GM20000 (cell line): ENCODE measurements around the gene NOP58.
"Not testable (repeated sequence)": the region's sequence is repeated elsewhere in the genome, so short reads cannot be mapped to it uniquely, and the experiment has no call there.

Experiments used
- DNase-seq: peaks from one replicate; pipeline ENCODE4 v3.0.0; 2012; ENCODE audit warnings: low spot score
- CTCF ChIP-seq: IDR thresholded peaks from 2 replicates; pipeline ENCODE4 v1.5.1; 2012; ENCODE audit warnings: mild to moderate bottlenecking, control low read depth; ENCODE audit errors: extremely low read depth, missing control alignments

NOP58 gene

GRCh38 chr2:202311823-202312388 is 46.3 kb downstream of the NOP58 start:
- DNase-seq, result no peak
- no peak for TF ChIP-seq CTCF

- no peak for TF ChIP-seq CTCF
- DNase-seq, result no peak
Observed at GRCh38 chr2:202314116-202314515, 48.6 kb downstream of the NOP58 start.

- no peak for TF ChIP-seq CTCF
- DNase-seq, result no peak
Observed at GRCh38 chr2:202317080-202317857, 51.7 kb downstream of the NOP58 start.

GRCh38 chr2:202320362-202320761 is 54.8 kb downstream of the NOP58 start:
- not testable (repeated sequence) for DNase-seq

GRCh38 chr2:202322435-202322834 is 56.9 kb downstream of the NOP58 start:
- TF ChIP-seq CTCF, result no peak
- DNase-seq, result no peak

GRCh38 chr2:202327858-202328257 is 62.3 kb downstream of the NOP58 start:
- TF ChIP-seq CTCF, result no peak
- DNase-seq, result no peak

- no peak for TF ChIP-seq CTCF
- no peak for DNase-seq
Observed at GRCh38 chr2:202335791-202336467, 70.4 kb downstream of the NOP58 start.

- TF ChIP-seq CTCF, result no peak
- no peak for DNase-seq
Observed at GRCh38 chr2:202337151-202337550, 71.6 kb downstream of the NOP58 start.
